Endothelial cell of umbilical vein (primary cell): Measurements from ENCODE around the gene TPD52L3. TPM values are rescaled to one million over a fixed set of nuclear protein-coding genes. Genes with fewer than 3 reads are reported as not detected.

Experiments
- BruUV-seq: library from RNA; stranded (reverse); fragments of 400-500 nt; replicated peaks from 2 replicates; lab custom pipeline; 2021; lab: Mats Ljungman, UMichigan
- CTCF ChIA-PET: fragments of 300-600, 350-600 bp; sonication (Branson Sonifier 250); formaldehyde crosslinking; loops from one replicate; lab custom pipeline; 2021; ENCODE audit warnings: antibody characterized with exemption, inconsistent platforms; lab: Charles Lee
- POLR2A ChIA-PET: fragments of 300-600, 350-600 bp; sonication (Branson Sonifier 250); formaldehyde crosslinking; loops from one replicate; lab custom pipeline; 2021; ENCODE audit warnings: antibody characterized with exemption, inconsistent platforms; lab: Charles Lee
- DNase-seq: peaks from one replicate; pipeline ENCODE4 v3.0.0-alpha.2; 2011; ENCODE audit warnings: low read depth, low spot score
- FAIRE-seq: peaks from 2 replicates; lab custom pipeline; 2011; peaks lifted over from hg19 to GRCh38; lab: Jason Lieb, UNC
- H2AFZ ChIP-seq: 2 replicates; pipeline ENCODE4 v1.6.0; 2012; ENCODE audit warnings: low read depth, low read length, control low read depth, inconsistent platforms
- H3K27ac ChIP-seq: 2 replicates; pipeline ENCODE4 v1.5.1; 2011; ENCODE audit warnings: low read depth, mild to moderate bottlenecking, control low read depth, low read length, moderate library complexity; ENCODE audit not compliant: insufficient read depth
- H3K27me3 ChIP-seq, 2 experiments: 2 replicates each; pipeline versions ENCODE4 v1.6.0 to v1.6.1; 2011; ENCODE audit warnings: low read length in 2 of 2, mixed read lengths in 1 of 2; ENCODE audit not compliant: control insufficient read depth in 2 of 2, insufficient read depth in 2 of 2
- H3K36me3 ChIP-seq, 2 experiments: 2 replicates in 1 of 2; 3 replicates in 1 of 2; pipeline ENCODE4 v1.5.1; 2011; ENCODE audit warnings: low read length in 2 of 2, mild to moderate bottlenecking in 1 of 2, moderate library complexity in 1 of 2; ENCODE audit not compliant: control insufficient read depth in 2 of 2, insufficient read depth in 2 of 2; ENCODE audit errors: extremely low read depth in 1 of 2
- H3K4me1 ChIP-seq: 3 replicates; pipeline ENCODE4 v1.5.1; 2011; ENCODE audit warnings: mild to moderate bottlenecking, low read length; ENCODE audit not compliant: control insufficient read depth, insufficient read depth; ENCODE audit errors: extremely low read depth
- H3K4me2 ChIP-seq: 2 replicates; pipeline ENCODE4 v1.6.1; 2011; ENCODE audit warnings: low read length, control low read depth, mixed read lengths; ENCODE audit not compliant: insufficient read depth
- H3K4me3 ChIP-seq, 3 experiments: fragments of 200-600 bp in 1 of 3; sonication (generic), shearing (Covaris generic) in 1 of 3; replicated peaks in 1 of 3; 2 replicates each; pipeline ENCODE4 v1.5.1; 2011 to 2016; ENCODE audit warnings: control low read depth in 3 of 3, low read length in 3 of 3, mild to moderate bottlenecking in 2 of 3, inconsistent platforms in 1 of 3, low read depth in 1 of 3, moderate library complexity in 1 of 3; ENCODE audit not compliant: insufficient read depth in 1 of 3
- H3K79me2 ChIP-seq: 2 replicates; pipeline ENCODE4 v1.6.0; 2012; ENCODE audit warnings: low read length, inconsistent platforms; ENCODE audit not compliant: control insufficient read depth, insufficient read depth
- H3K9ac ChIP-seq: replicated peaks from 2 replicates; pipeline ENCODE3; 2011; ENCODE audit warnings: low read length, control low read depth; ENCODE audit not compliant: insufficient read depth; ENCODE audit errors: extremely low read depth
- H3K9me1 ChIP-seq: replicated peaks from 3 replicates; pipeline ENCODE4 v1.6.0; 2011; ENCODE audit warnings: mild to moderate bottlenecking, low read length; ENCODE audit not compliant: control insufficient read depth, insufficient read depth; ENCODE audit errors: extremely low read depth
- H3K9me3 ChIP-seq: replicated peaks from 2 replicates; pipeline ENCODE4 v1.5.1; 2012; ENCODE audit warnings: low read length, inconsistent platforms; ENCODE audit not compliant: control insufficient read depth, insufficient read depth
- H4K20me1 ChIP-seq: replicated peaks from 2 replicates; pipeline ENCODE3; 2011; ENCODE audit warnings: mild to moderate bottlenecking, low read length; ENCODE audit not compliant: control insufficient read depth, insufficient read depth; ENCODE audit errors: extremely low read depth
- CTCF ChIP-seq, 2 donors: IDR thresholded peaks; 1 replicate in 1 of 2; 2 replicates in 1 of 2; pipeline ENCODE4 v1.5.1; 2011; ENCODE audit warnings: low read length in 2 of 2, mild to moderate bottlenecking in 2 of 2, moderate library complexity in 2 of 2, control low read depth in 1 of 2, inconsistent platforms in 1 of 2, low read depth in 1 of 2; ENCODE audit not compliant: insufficient read depth in 1 of 2; ENCODE audit errors: extremely low read depth in 1 of 2
- EZH2 ChIP-seq: IDR thresholded peaks from 2 replicates; pipeline ENCODE4 v1.6.1; 2012; ENCODE audit warnings: borderline replicate concordance, low read depth, mild to moderate bottlenecking, moderate library complexity, low read length, inconsistent platforms; ENCODE audit not compliant: severe bottlenecking
- FOS ChIP-seq: IDR thresholded peaks from 2 replicates; pipeline ENCODE4 v1.6.1; 2011; ENCODE audit warnings: mild to moderate bottlenecking, low read length, moderate library complexity, borderline replicate concordance; ENCODE audit not compliant: insufficient read depth
- GATA2 ChIP-seq: IDR thresholded peaks from 2 replicates; pipeline ENCODE4 v1.7.0; 2011; ENCODE audit warnings: low read depth, mild to moderate bottlenecking, moderate library complexity, mixed read lengths, low read length; ENCODE audit not compliant: insufficient read length, insufficient read depth
- JUN ChIP-seq: IDR thresholded peaks from 2 replicates; pipeline ENCODE4 v1.6.1; 2011; ENCODE audit warnings: borderline replicate concordance, low read depth; ENCODE audit not compliant: insufficient read length, insufficient read depth
- MAX ChIP-seq: IDR thresholded peaks from 2 replicates; pipeline ENCODE4 v1.6.1; 2011; ENCODE audit not compliant: insufficient read depth, insufficient read length
- MYC ChIP-seq: IDR thresholded peaks from one replicate; pipeline ENCODE4 v1.6.1; 2011; ENCODE audit warnings: mild to moderate bottlenecking, low read depth, low read length
- POLR2A ChIP-seq: IDR thresholded peaks from 2 replicates; pipeline ENCODE4 v1.6.1; 2012; ENCODE audit warnings: low read depth, mild to moderate bottlenecking, control low read depth, low read length
- POLR2AphosphoS5 ChIP-seq: IDR thresholded peaks from 2 replicates; pipeline ENCODE4 v1.6.1; 2012; ENCODE audit warnings: low read depth, mild to moderate bottlenecking, control low read depth, low read length, moderate library complexity; ENCODE audit not compliant: insufficient read depth
- dilution Hi-C: fragments of 300-500 bp; cut with MboI; formaldehyde crosslinking; loops from one replicate; pipeline ENCODE4 v1.15.0; 2019; ENCODE audit warnings: low sequenced_read_pairs; ENCODE audit not compliant: extremely low pct_ligation_motif_present
- intact Hi-C: fragments of 100-400 bp; cut with micrococcal nuclease; formaldehyde crosslinking; loops from one replicate; pipeline ENCODE4 v1.10.0; 2022
- polyA plus RNA-seq, 4 experiments: library from polyadenylated mRNA; depleted of rRNA in 3 of 4; stranded (reverse) in 3 of 4; unstranded in 1 of 4; fragments of >200 nt; gene quantifications; 2 replicates each; pipeline versions ENCODE4 v1.2.1 to v1.2.3, GENCODE V29; 2011 to 2012; ENCODE audit warnings: missing spikeins in 1 of 4
- total RNA-seq: library from RNA; stranded (reverse); gene quantifications from 2 replicates; pipeline ENCODE4 v1.2.3, GENCODE V29; 2021

The TPD52L3 gene
- total and polyA plus RNA-seq, 2 donors (not counting 3 experiments of a cell fraction or from before 2014, with no cell fraction given), result not detected

- Histone ChIP-seq H3K79me2 (no peaks in the 10 kb centered on the region), H3K4me3 (no peak overlapping the region), H4K20me1 (no peaks in the 10 kb centered on the region), H3K4me1 (peaks cover 19% of the 10 kb centered on the region), H3K9ac (no peak overlapping the region), H3K4me2 (peak overlapping the region; percentile 0), H3K27ac (peak overlapping the region; percentile 69), H3K27me3 (no peaks in the 10 kb centered on the region), H3K36me3 (no peaks in the 10 kb centered on the region), H3K9me1 (no peaks in the 10 kb centered on the region), H2AFZ (no peak overlapping the region), H3K9me3 (no peaks in the 10 kb centered on the region)
- dilution Hi-C loops (no loop called here), intact Hi-C loops (loop anchor here (1.0 to 2.0 kb wide), 3 partner anchors 82 to 235 kb away; partner anchors contain the start of gene UHRF2)
- TF ChIP-seq FOS (peak; percentile 79), POLR2AphosphoS5 (peak; percentile 39), JUN (peak; percentile 78), EZH2 (no peak)
- CTCF ChIA-PET, result interaction anchor here (0.9 to 1.6 kb wide), 4 partner anchors 9 to 25 kb away, joined by 3 to 5 read pairs (median 3); no protein-coding TSS in a partner anchor
- TSS peak; percentile 98 for BruUV-seq
- DNase-seq (peak; percentile 88), FAIRE-seq (peak; percentile 73)
- POLR2A ChIA-PET, result no interaction called here
Observed at GRCh38 chr9:6330958-6331634, 2.9 kb downstream of the TPD52L3 start.

- Histone ChIP-seq H3K27ac (no peak overlapping the region), H3K4me1 (peaks cover 19% of the 10 kb centered on the region), H4K20me1 (no peaks in the 10 kb centered on the region), H3K36me3 (no peaks in the 10 kb centered on the region), H2AFZ (no peak overlapping the region), H3K27me3 (no peaks in the 10 kb centered on the region), H3K9me1 (no peaks in the 10 kb centered on the region), H3K9me3 (no peaks in the 10 kb centered on the region), H3K79me2 (no peaks in the 10 kb centered on the region), H3K4me3 (no peak overlapping the region), H3K9ac (no peak overlapping the region), H3K4me2 (no peak overlapping the region)
- TF ChIP-seq MAX, result no peak
- no peak for TF ChIP-seq JUN
- no peak for TF ChIP-seq POLR2AphosphoS5
- TF ChIP-seq POLR2A, result no peak
- no peak for TF ChIP-seq GATA2
- no peak for TF ChIP-seq CTCF (IDR thresholded peaks at IDR 0.05; ENCODE audit: extremely low read depth in 1 of 2, insufficient read depth in 1 of 2, low read depth in 1 of 2, low read length in 2 of 2)
- no peak for TF ChIP-seq EZH2
- TF ChIP-seq FOS, result no peak
- no peak for TF ChIP-seq MYC
- intact Hi-C loops, result no loop called here
- no TSS peak for BruUV-seq
- CTCF ChIA-PET, result no interaction called here
- dilution Hi-C loops, result no loop called here
- DNase-seq, result no peak
- POLR2A ChIA-PET, result no interaction called here
- no peak for FAIRE-seq
Observed at GRCh38 chr9:6334305-6334704, 6.1 kb downstream of the TPD52L3 start.
